HG03097 (cell line): ENCODE data around the gene C12orf54.
"Not testable (repeated sequence)": the region's sequence is repeated elsewhere in the genome, so short reads cannot be mapped to it uniquely, and the experiment has no call there.

Source experiments
- ATAC-seq: cut with Tn5 transposase; IDR thresholded peaks from one replicate; pipeline ENCODE4 v1.9.1; 2021; ENCODE audit not compliant: unreplicated experiment, low FRiP score

The C12orf54 gene

GRCh38 chr12:48482198-48482597, at the start of gene C12orf54:
Gene C12orf54 (plus strand): TSS chr12:48482498. CDS start chr12:48483297, 799 bp downstream.
- ATAC-seq: no peak

- not testable (repeated sequence) for ATAC-seq
Observed at GRCh38 chr12:48434016-48434415, 48.3 kb upstream of the C12orf54 start.

- no peak for ATAC-seq
Observed at GRCh38 chr12:48441069-48441468, 41.2 kb upstream of the C12orf54 start.

GRCh38 chr12:48442179-48442847, 40.0 kb upstream of the C12orf54 start:
- no peak for ATAC-seq

GRCh38 chr12:48445538-48445937, 36.8 kb upstream of the C12orf54 start:
- no peak for ATAC-seq

- no peak for ATAC-seq
Observed at GRCh38 chr12:48446161-48446776, 36.0 kb upstream of the C12orf54 start.

GRCh38 chr12:48447755-48448154, 34.5 kb upstream of the C12orf54 start:
- no peak for ATAC-seq

GRCh38 chr12:48451372-48451771, 30.9 kb upstream of the C12orf54 start:
- no peak for ATAC-seq

GRCh38 chr12:48452961-48453360, 29.3 kb upstream of the C12orf54 start:
- ATAC-seq: not testable (repeated sequence)

GRCh38 chr12:48454667-48455066, 27.6 kb upstream of the C12orf54 start:
- no peak for ATAC-seq

GRCh38 chr12:48455116-48455515, 27.2 kb upstream of the C12orf54 start:
- no peak for ATAC-seq

- no peak for ATAC-seq
Observed at GRCh38 chr12:48459259-48459658, 23.0 kb upstream of the C12orf54 start.

GRCh38 chr12:48469027-48469426, 13.3 kb upstream of the C12orf54 start:
- not testable (repeated sequence) for ATAC-seq

GRCh38 chr12:48472259-48472658, 10.0 kb upstream of the C12orf54 start, which contains the start of gene ANP32D:
Gene ANP32D (plus strand): TSS chr12:48472559. CDS start chr12:48472665, 106 bp downstream.
- no peak for ATAC-seq

- ATAC-seq: no peak
Observed at GRCh38 chr12:48473061-48473460, 9.2 kb upstream of the C12orf54 start.

GRCh38 chr12:48474497-48474896, 7.8 kb upstream of the C12orf54 start:
- ATAC-seq: not testable (repeated sequence)

GRCh38 chr12:48482930-48483329, 632 bp downstream of the C12orf54 start:
- ATAC-seq: no peak

- no peak for ATAC-seq
Observed at GRCh38 chr12:48486261-48486660, 4.0 kb downstream of the C12orf54 start.

- ATAC-seq: no peak
Observed at GRCh38 chr12:48486679-48487078, 4.4 kb downstream of the C12orf54 start.

- ATAC-seq: no peak
Observed at GRCh38 chr12:48489012-48489411, 6.7 kb downstream of the C12orf54 start.

GRCh38 chr12:48489456-48489855, 7.2 kb downstream of the C12orf54 start:
- not testable (repeated sequence) for ATAC-seq

GRCh38 chr12:48500281-48500680, 18.0 kb downstream of the C12orf54 start:
- not testable (repeated sequence) for ATAC-seq
